GM23338 (cell line): ENCODE measurements around the gene ZNF445. TPM values are rescaled to one million over a fixed set of nuclear protein-coding genes. Genes with fewer than 3 reads are reported as not detected.

Source experiments
- polyA plus RNA-seq: library from polyadenylated mRNA; unstranded; fragments of >200 nt; fragmentation: Nextera tagmentation; extraction: Ambion mirVana; gene quantifications from 2 replicates; pipeline ENCODE4 v1.2.1, GENCODE V29; 2016
- total RNA-seq: library from RNA; depleted of rRNA; stranded (reverse); fragments of >200 nt; shearing (Covaris generic); gene quantifications from 2 replicates; pipeline ENCODE4 v1.2.3, GENCODE V29; 2014
- TF ChIP-seq, protein P1 (sequence below): fragments of 250-450 bp; sonication (Bioruptor Pico); IDR thresholded peaks from 2 replicates; pipeline ENCODE4 v1.5.0; 2020; ENCODE audit warnings: mild to moderate bottlenecking, moderate library complexity
- TF ChIP-seq, protein P2 (sequence below): IDR thresholded peaks from 2 replicates; pipeline ENCODE4 v1.6.1; 2016; ENCODE audit warnings: antibody characterized with exemption
- TF ChIP-seq, protein P3 (sequence below): IDR thresholded peaks from one replicate; pipeline ENCODE4 v1.6.1; 2018; ENCODE audit warnings: antibody characterized with exemption; ENCODE audit not compliant: unreplicated experiment

The ZNF445 gene
- total and polyA plus RNA-seq, 2 experiments from 2014 or later: 2.7 to 16.6 TPM

DNA sequence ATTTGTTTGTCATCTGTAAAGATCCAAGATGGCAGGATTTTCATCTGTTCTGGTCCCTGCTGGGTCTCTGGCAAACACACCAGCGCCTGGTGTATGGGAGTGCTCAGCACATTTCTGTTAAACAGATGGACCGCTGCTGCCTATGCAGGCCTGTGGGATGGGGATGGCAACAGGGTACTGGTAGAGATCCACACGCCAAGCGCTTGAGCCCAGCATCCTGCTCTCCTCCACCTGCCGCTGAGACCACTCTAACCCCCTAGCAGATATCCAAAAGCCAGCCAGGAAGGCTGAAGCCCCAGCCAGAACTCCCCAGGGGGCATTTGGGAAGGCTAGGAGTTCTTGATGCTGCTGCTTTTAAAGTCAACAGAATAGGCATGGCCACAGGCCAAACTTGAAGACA is 31.7 kb downstream of the ZNF445 start (continued):
- TF ChIP-seq, protein P1, sequence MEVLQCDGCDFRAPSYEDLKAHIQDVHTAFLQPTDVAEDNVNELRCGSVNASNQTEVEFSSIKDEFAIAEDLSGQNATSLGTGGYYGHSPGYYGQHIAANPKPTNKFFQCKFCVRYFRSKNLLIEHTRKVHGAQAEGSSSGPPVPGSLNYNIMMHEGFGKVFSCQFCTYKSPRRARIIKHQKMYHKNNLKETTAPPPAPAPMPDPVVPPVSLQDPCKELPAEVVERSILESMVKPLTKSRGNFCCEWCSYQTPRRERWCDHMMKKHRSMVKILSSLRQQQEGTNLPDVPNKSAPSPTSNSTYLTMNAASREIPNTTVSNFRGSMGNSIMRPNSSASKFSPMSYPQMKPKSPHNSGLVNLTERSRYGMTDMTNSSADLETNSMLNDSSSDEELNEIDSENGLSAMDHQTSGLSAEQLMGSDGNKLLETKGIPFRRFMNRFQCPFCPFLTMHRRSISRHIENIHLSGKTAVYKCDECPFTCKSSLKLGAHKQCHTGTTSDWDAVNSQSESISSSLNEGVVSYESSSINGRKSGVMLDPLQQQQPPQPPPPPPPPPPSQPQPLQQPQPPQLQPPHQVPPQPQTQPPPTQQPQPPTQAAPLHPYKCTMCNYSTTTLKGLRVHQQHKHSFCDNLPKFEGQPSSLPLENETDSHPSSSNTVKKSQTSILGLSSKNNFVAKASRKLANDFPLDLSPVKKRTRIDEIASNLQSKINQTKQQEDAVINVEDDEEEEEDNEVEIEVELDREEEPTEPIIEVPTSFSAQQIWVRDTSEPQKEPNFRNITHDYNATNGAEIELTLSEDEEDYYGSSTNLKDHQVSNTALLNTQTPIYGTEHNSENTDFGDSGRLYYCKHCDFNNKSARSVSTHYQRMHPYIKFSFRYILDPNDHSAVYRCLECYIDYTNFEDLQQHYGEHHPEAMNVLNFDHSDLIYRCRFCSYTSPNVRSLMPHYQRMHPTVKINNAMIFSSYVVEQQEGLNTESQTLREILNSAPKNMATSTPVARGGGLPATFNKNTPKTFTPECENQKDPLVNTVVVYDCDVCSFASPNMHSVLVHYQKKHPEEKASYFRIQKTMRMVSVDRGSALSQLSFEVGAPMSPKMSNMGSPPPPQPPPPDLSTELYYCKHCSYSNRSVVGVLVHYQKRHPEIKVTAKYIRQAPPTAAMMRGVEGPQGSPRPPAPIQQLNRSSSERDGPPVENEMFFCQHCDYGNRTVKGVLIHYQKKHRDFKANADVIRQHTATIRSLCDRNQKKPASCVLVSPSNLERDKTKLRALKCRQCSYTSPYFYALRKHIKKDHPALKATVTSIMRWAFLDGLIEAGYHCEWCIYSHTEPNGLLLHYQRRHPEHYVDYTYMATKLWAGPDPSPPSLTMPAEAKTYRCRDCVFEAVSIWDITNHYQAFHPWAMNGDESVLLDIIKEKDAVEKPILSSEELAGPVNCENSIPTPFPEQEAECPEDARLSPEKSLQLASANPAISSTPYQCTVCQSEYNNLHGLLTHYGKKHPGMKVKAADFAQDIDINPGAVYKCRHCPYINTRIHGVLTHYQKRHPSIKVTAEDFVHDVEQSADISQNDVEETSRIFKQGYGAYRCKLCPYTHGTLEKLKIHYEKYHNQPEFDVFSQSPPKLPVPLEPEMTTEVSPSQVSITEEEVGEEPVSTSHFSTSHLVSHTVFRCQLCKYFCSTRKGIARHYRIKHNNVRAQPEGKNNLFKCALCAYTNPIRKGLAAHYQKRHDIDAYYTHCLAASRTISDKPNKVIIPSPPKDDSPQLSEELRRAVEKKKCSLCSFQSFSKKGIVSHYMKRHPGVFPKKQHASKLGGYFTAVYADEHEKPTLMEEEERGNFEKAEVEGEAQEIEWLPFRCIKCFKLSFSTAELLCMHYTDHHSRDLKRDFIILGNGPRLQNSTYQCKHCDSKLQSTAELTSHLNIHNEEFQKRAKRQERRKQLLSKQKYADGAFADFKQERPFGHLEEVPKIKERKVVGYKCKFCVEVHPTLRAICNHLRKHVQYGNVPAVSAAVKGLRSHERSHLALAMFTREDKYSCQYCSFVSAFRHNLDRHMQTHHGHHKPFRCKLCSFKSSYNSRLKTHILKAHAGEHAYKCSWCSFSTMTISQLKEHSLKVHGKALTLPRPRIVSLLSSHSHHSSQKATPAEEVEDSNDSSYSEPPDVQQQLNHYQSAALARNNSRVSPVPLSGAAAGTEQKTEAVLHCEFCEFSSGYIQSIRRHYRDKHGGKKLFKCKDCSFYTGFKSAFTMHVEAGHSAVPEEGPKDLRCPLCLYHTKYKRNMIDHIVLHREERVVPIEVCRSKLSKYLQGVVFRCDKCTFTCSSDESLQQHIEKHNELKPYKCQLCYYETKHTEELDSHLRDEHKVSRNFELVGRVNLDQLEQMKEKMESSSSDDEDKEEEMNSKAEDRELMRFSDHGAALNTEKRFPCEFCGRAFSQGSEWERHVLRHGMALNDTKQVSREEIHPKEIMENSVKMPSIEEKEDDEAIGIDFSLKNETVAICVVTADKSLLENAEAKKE (CRISPR knock-in tag): no peak
- TF ChIP-seq, protein P2, sequence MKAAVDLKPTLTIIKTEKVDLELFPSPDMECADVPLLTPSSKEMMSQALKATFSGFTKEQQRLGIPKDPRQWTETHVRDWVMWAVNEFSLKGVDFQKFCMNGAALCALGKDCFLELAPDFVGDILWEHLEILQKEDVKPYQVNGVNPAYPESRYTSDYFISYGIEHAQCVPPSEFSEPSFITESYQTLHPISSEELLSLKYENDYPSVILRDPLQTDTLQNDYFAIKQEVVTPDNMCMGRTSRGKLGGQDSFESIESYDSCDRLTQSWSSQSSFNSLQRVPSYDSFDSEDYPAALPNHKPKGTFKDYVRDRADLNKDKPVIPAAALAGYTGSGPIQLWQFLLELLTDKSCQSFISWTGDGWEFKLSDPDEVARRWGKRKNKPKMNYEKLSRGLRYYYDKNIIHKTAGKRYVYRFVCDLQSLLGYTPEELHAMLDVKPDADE: no peak
- TF ChIP-seq, protein P3, sequence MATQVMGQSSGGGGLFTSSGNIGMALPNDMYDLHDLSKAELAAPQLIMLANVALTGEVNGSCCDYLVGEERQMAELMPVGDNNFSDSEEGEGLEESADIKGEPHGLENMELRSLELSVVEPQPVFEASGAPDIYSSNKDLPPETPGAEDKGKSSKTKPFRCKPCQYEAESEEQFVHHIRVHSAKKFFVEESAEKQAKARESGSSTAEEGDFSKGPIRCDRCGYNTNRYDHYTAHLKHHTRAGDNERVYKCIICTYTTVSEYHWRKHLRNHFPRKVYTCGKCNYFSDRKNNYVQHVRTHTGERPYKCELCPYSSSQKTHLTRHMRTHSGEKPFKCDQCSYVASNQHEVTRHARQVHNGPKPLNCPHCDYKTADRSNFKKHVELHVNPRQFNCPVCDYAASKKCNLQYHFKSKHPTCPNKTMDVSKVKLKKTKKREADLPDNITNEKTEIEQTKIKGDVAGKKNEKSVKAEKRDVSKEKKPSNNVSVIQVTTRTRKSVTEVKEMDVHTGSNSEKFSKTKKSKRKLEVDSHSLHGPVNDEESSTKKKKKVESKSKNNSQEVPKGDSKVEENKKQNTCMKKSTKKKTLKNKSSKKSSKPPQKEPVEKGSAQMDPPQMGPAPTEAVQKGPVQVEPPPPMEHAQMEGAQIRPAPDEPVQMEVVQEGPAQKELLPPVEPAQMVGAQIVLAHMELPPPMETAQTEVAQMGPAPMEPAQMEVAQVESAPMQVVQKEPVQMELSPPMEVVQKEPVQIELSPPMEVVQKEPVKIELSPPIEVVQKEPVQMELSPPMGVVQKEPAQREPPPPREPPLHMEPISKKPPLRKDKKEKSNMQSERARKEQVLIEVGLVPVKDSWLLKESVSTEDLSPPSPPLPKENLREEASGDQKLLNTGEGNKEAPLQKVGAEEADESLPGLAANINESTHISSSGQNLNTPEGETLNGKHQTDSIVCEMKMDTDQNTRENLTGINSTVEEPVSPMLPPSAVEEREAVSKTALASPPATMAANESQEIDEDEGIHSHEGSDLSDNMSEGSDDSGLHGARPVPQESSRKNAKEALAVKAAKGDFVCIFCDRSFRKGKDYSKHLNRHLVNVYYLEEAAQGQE: no peak
